ENCODE measurements around the gene TGFBR3. TPM values are rescaled to one million over a fixed set of nuclear protein-coding genes. Genes with fewer than 3 reads are reported as not detected.
A peak's percentile ranks its signal among the peaks of the same experiment; 100 is the strongest.

Gene TGFBR3
- total and polyA plus RNA-seq, 9 of the 15 experiments (the other 6 are each of a cell fraction or from before 2014, with no cell fraction given), result 3.6 to 32.4 (median 15.6) TPM

GRCh38 chr1:91651661-91652071 lies 234.3 kb downstream of the TGFBR3 start (continued):
- TF ChIP-seq MGA (IDR thresholded peaks at IDR 0.05), result peak; percentile 30; the same call in 1 of the 2 replicates
- TF ChIP-seq CBFA2T2 (conservative IDR thresholded peaks at IDR 0.05), result 0 out of 2 replicates have a peak, but pooled peaks have one; percentile 19
